Chondrocyte (in vitro differentiated cells): ENCODE results near the gene CDH18. TPM values are rescaled to one million over a fixed set of nuclear protein-coding genes. Genes with fewer than 3 reads are reported as not detected.

Source experiments
- DNase-seq: peaks from one replicate; pipeline ENCODE4 v3.0.0; 2021; ENCODE audit warnings: mixed read lengths, low spot score
- H3K27ac Mint-ChIP-seq: one replicate; pipeline ENCODE4 v1.8.0; 2021; ENCODE audit warnings: mild to moderate bottlenecking, moderate library complexity, mixed read lengths; ENCODE audit not compliant: unreplicated experiment
- H3K27me3 Mint-ChIP-seq: 2 replicates; pipeline ENCODE4 v1.8.0; 2021; ENCODE audit warnings: low read depth, mixed read lengths
- H3K36me3 Mint-ChIP-seq: 2 replicates; pipeline ENCODE4 v1.8.0; 2021; ENCODE audit warnings: low read depth, mixed read lengths
- H3K4me1 Mint-ChIP-seq: 2 replicates; pipeline ENCODE4 v1.8.0; 2021; ENCODE audit warnings: low read depth, mild to moderate bottlenecking, mixed read lengths
- H3K4me3 Mint-ChIP-seq: one replicate; pipeline ENCODE4 v1.8.0; 2021; ENCODE audit warnings: mild to moderate bottlenecking, moderate library complexity, mixed read lengths; ENCODE audit not compliant: unreplicated experiment
- H3K9me3 Mint-ChIP-seq: 2 replicates; pipeline ENCODE4 v1.8.0; 2021; ENCODE audit warnings: low read depth, mixed read lengths
- CTCF ChIP-seq: fragments of 200-600 bp; sonication (generic); IDR thresholded peaks from 2 replicates; pipeline ENCODE4 v1.5.0; 2021; ENCODE audit warnings: antibody characterized with exemption, mild to moderate bottlenecking, moderate library complexity
- total RNA-seq: library from RNA; stranded (reverse); gene quantifications from 3 replicates; pipeline ENCODE4 v1.2.1, GENCODE V29; 2021

CDH18 gene
- total RNA-seq, 1 donor from 2014 or later, result not detected

GRCh38 chr5:19532936-19533335 is 455.1 kb downstream of the CDH18 start:
- no peak overlapping the region for H3K27ac Mint-ChIP-seq

GRCh38 chr5:19531374-19531952 is 456.5 kb downstream of the CDH18 start:
- H3K4me1 Mint-ChIP-seq, result no peaks in the 10 kb centered on the region
- H3K27ac Mint-ChIP-seq, result no peak overlapping the region
- no peaks in the 10 kb centered on the region for H3K36me3 Mint-ChIP-seq

More at GRCh38 chr5:19532936-19533335, 455.1 kb downstream of the CDH18 start:
- Mint-ChIP-seq H3K4me1 (no peaks in the 10 kb centered on the region), H3K4me3 (no peak overlapping the region), H3K27me3 (no peaks in the 10 kb centered on the region), H3K9me3 (no peaks in the 10 kb centered on the region), H3K36me3 (no peaks in the 10 kb centered on the region)
- DNase-seq, result no peak
- TF ChIP-seq CTCF, result no peak

GRCh38 chr5:19519448-19519847 is 468.6 kb downstream of the CDH18 start:
- Mint-ChIP-seq H3K4me3 (no peak overlapping the region), H3K27me3 (no peaks in the 10 kb centered on the region)
- TF ChIP-seq CTCF, result no peak

More at GRCh38 chr5:19531374-19531952, 456.5 kb downstream of the CDH18 start:
- Mint-ChIP-seq H3K4me3 (no peak overlapping the region), H3K9me3 (no peaks in the 10 kb centered on the region), H3K27me3 (no peaks in the 10 kb centered on the region)
- no peak for DNase-seq
- no peak for TF ChIP-seq CTCF

GRCh38 chr5:19498852-19499251 is 489.1 kb downstream of the CDH18 start:
- Mint-ChIP-seq H3K27me3 (no peaks in the 10 kb centered on the region), H3K4me1 (no peaks in the 10 kb centered on the region), H3K9me3 (no peaks in the 10 kb centered on the region), H3K4me3 (no peak overlapping the region), H3K36me3 (no peaks in the 10 kb centered on the region), H3K27ac (no peak overlapping the region)
- TF ChIP-seq CTCF, result no peak
- no peak for DNase-seq

More at GRCh38 chr5:19519448-19519847, 468.6 kb downstream of the CDH18 start:
- Mint-ChIP-seq H3K9me3 (peaks cover 5% of the 10 kb centered on the region), H3K27ac (no peak overlapping the region), H3K4me1 (no peaks in the 10 kb centered on the region), H3K36me3 (no peaks in the 10 kb centered on the region)
- DNase-seq, result no peak

- H3K9me3 Mint-ChIP-seq, result no peaks in the 10 kb centered on the region
- H3K4me1 Mint-ChIP-seq, result no peaks in the 10 kb centered on the region
- H3K27ac Mint-ChIP-seq, result no peak overlapping the region
- H3K36me3 Mint-ChIP-seq, result no peaks in the 10 kb centered on the region
- TF ChIP-seq CTCF, result no peak
- no peak for DNase-seq
- peaks cover 4% of the 10 kb centered on the region for H3K27me3 Mint-ChIP-seq
- no peak overlapping the region for H3K4me3 Mint-ChIP-seq
These were observed 490.7 kb downstream of the CDH18 start for GRCh38 chr5:19497229-19497815.
